H9 (cell line): ENCODE measurements around the gene FAM131C. TPM values are rescaled to one million over a fixed set of nuclear protein-coding genes. Genes with fewer than 3 reads are reported as not detected.

Source experiments
- DNase-seq: peaks from one replicate; pipeline ENCODE4 v3.0.0-alpha.2; 2017
- H2AFZ ChIP-seq: one replicate; pipeline ENCODE4 v1.6.1; 2013; ENCODE audit warnings: mild to moderate bottlenecking, low read length, control low read depth, moderate library complexity
- H2AK5ac ChIP-seq: 2 replicates; pipeline ENCODE4 v1.6.1; 2013; ENCODE audit warnings: low read length, control low read depth, mixed read lengths; ENCODE audit not compliant: insufficient read length
- H2BK120ac ChIP-seq: one replicate; pipeline ENCODE4 v1.6.1; 2013; ENCODE audit warnings: low read depth, mild to moderate bottlenecking, low read length, control low read depth, inconsistent platforms; ENCODE audit not compliant: poor library complexity, severe bottlenecking
- H2BK12ac ChIP-seq: 2 replicates; pipeline ENCODE4 v1.6.1; 2013; ENCODE audit warnings: low read length, control low read depth, mixed read lengths, low read depth; ENCODE audit not compliant: insufficient read length
- H2BK15ac ChIP-seq: 2 replicates; pipeline ENCODE4 v1.6.1; 2013; ENCODE audit warnings: low read depth, low read length, control low read depth
- H2BK20ac ChIP-seq: one replicate; pipeline ENCODE4 v1.6.1; 2013; ENCODE audit warnings: low read depth, mild to moderate bottlenecking, low read length, control low read depth, inconsistent platforms; ENCODE audit not compliant: poor library complexity, severe bottlenecking
- H2BK5ac ChIP-seq: 2 replicates; pipeline ENCODE4 v1.6.1; 2013; ENCODE audit warnings: low read length, control low read depth, mixed read lengths; ENCODE audit not compliant: insufficient read length
- H3K14ac ChIP-seq: 2 replicates; pipeline ENCODE4 v1.6.1; 2013; ENCODE audit warnings: low read length, control low read depth; ENCODE audit not compliant: insufficient read depth
- H3K18ac ChIP-seq: 2 replicates; pipeline ENCODE4 v1.6.1; 2013; ENCODE audit warnings: low read depth, mild to moderate bottlenecking, mixed read lengths, low read length, control low read depth; ENCODE audit not compliant: insufficient read length
- H3K23ac ChIP-seq: 2 replicates; pipeline ENCODE4 v1.6.1; 2013; ENCODE audit warnings: low read length, control low read depth, mixed read lengths, low read depth; ENCODE audit not compliant: insufficient read length
- H3K23me2 ChIP-seq: 2 replicates; pipeline ENCODE4 v1.6.1; 2013; ENCODE audit warnings: low read depth, mild to moderate bottlenecking, mixed read lengths, low read length, control low read depth; ENCODE audit not compliant: insufficient read length, poor library complexity, severe bottlenecking
- H3K27ac ChIP-seq: 2 replicates; pipeline ENCODE4 v1.5.1; 2013; ENCODE audit warnings: low read length, control low read depth, mixed read lengths, low read depth; ENCODE audit not compliant: insufficient read length
- H3K27me3 ChIP-seq: 2 replicates; pipeline ENCODE4 v1.6.1; 2013; ENCODE audit warnings: low read length, control low read depth, inconsistent platforms; ENCODE audit not compliant: insufficient read depth
- H3K4ac ChIP-seq: 2 replicates; pipeline ENCODE4 v1.6.1; 2013; ENCODE audit warnings: low read depth, mild to moderate bottlenecking, control low read depth, inconsistent platforms, low read length, moderate library complexity
- H3K4me1 ChIP-seq: 2 replicates; pipeline ENCODE4 v1.6.1; 2013; ENCODE audit warnings: low read length, control low read depth, inconsistent platforms; ENCODE audit not compliant: insufficient read depth
- H3K4me2 ChIP-seq: 2 replicates; pipeline ENCODE4 v1.6.1; 2013; ENCODE audit warnings: low read length, control low read depth, mixed read lengths; ENCODE audit not compliant: insufficient read length, insufficient read depth
- H3K56ac ChIP-seq: 2 replicates; pipeline ENCODE4 v1.6.1; 2013; ENCODE audit warnings: low read depth, mild to moderate bottlenecking, mixed read lengths, low read length, control low read depth; ENCODE audit not compliant: insufficient read length
- H3K79me1 ChIP-seq: 2 replicates; pipeline ENCODE4 v1.6.1; 2013; ENCODE audit warnings: low read depth, mild to moderate bottlenecking, moderate library complexity, low read length, control low read depth, inconsistent platforms; ENCODE audit not compliant: insufficient read depth, poor library complexity, severe bottlenecking
- H3K79me2 ChIP-seq: 2 replicates; pipeline ENCODE4 v1.6.1; 2013; ENCODE audit warnings: low read length, control low read depth, inconsistent platforms; ENCODE audit not compliant: insufficient read depth
- H3K9ac ChIP-seq: 2 replicates; pipeline ENCODE4 v1.6.1; 2013; ENCODE audit warnings: low read length, control low read depth, mixed read lengths; ENCODE audit not compliant: insufficient read length; ENCODE audit errors: extremely low read depth
- H3K9me3 ChIP-seq: one replicate; pipeline ENCODE4 v1.6.1; 2013; ENCODE audit warnings: low read depth, low read length, inconsistent platforms; ENCODE audit not compliant: control insufficient read depth
- H3T11ph ChIP-seq: one replicate; pipeline ENCODE4 v1.6.1; 2013; ENCODE audit warnings: mild to moderate bottlenecking, low read length, control low read depth, inconsistent platforms
- H4K20me1 ChIP-seq: one replicate; pipeline ENCODE4 v1.6.1; 2013; ENCODE audit not compliant: control insufficient read depth, insufficient read length, insufficient read depth
- H4K5ac ChIP-seq: 2 replicates; pipeline ENCODE4 v1.6.1; 2013; ENCODE audit warnings: low read depth, mild to moderate bottlenecking, mixed read lengths, low read length, control low read depth; ENCODE audit not compliant: insufficient read length
- H4K8ac ChIP-seq: replicated peaks from 2 replicates; pipeline ENCODE4 v1.6.1; 2013; ENCODE audit warnings: low read length, control low read depth, mixed read lengths, low read depth; ENCODE audit not compliant: insufficient read length
- H4K91ac ChIP-seq: 2 replicates; pipeline ENCODE4 v1.6.1; 2013; ENCODE audit warnings: low read depth, mild to moderate bottlenecking, moderate library complexity, mixed read lengths, low read length, control low read depth; ENCODE audit not compliant: insufficient read length
- H3K27ac Mint-ChIP-seq, 3 experiments: 2 replicates in 2 of 3; 3 replicates in 1 of 3; pipeline ENCODE4 v1.8.0; 2020 to 2021; ENCODE audit warnings: mixed read lengths in 3 of 3, mild to moderate bottlenecking in 1 of 3, moderate library complexity in 1 of 3
- H3K27me3 Mint-ChIP-seq: 2 replicates; pipeline ENCODE4 v1.8.0; 2021; ENCODE audit warnings: low read depth, mild to moderate bottlenecking, moderate library complexity, mixed read lengths
- H3K36me3 Mint-ChIP-seq, 3 experiments: 2 replicates in 2 of 3; 3 replicates in 1 of 3; pipeline ENCODE4 v1.8.0; 2020 to 2021; ENCODE audit warnings: low read depth in 3 of 3, mixed read lengths in 3 of 3; ENCODE audit not compliant: insufficient read depth in 1 of 3
- H3K4me1 Mint-ChIP-seq, 2 experiments: 2 replicates each; pipeline ENCODE4 v1.8.0; 2020; ENCODE audit warnings: mixed read lengths in 2 of 2
- H3K4me3 Mint-ChIP-seq, 2 experiments: 2 replicates in 1 of 2; 3 replicates in 1 of 2; pipeline ENCODE4 v1.8.0; 2020 to 2021; ENCODE audit warnings: mild to moderate bottlenecking in 2 of 2, mixed read lengths in 2 of 2, moderate library complexity in 1 of 2
- H3K9me3 Mint-ChIP-seq, 2 experiments: 2 replicates in 1 of 2; 3 replicates in 1 of 2; pipeline ENCODE4 v1.8.0; 2020; ENCODE audit warnings: mild to moderate bottlenecking in 2 of 2, mixed read lengths in 2 of 2, moderate library complexity in 1 of 2
- WGBS: extraction: QIAGEN DNeasy Blood & Tissue Kit; methylation state at CpG from one replicate; pipeline ENCODE4 v1.1.7; 2013; ENCODE audit warnings: missing lambda C conversion rate, low lambda C conversion rate, mixed read lengths; ENCODE audit not compliant: insufficient read length; ENCODE audit errors: extremely low coverage; 5-methylcytosine and 5-hydroxymethylcytosine counted together
- total RNA-seq: library from RNA; stranded (reverse); gene quantifications from 2 replicates; pipeline ENCODE4 v1.2.1, GENCODE V29; 2021
- TF ChIP-seq, protein P1 (sequence below): fragments of 200-600 bp; sonication (generic); conservative IDR thresholded peaks from 3 replicates; pipeline ENCODE4 v1.8.0; 2021; ENCODE audit warnings: antibody characterized with exemption, mild to moderate bottlenecking

Gene FAM131C
- total RNA-seq, 1 experiment from 2014 or later, result 0.61 TPM

DNA sequence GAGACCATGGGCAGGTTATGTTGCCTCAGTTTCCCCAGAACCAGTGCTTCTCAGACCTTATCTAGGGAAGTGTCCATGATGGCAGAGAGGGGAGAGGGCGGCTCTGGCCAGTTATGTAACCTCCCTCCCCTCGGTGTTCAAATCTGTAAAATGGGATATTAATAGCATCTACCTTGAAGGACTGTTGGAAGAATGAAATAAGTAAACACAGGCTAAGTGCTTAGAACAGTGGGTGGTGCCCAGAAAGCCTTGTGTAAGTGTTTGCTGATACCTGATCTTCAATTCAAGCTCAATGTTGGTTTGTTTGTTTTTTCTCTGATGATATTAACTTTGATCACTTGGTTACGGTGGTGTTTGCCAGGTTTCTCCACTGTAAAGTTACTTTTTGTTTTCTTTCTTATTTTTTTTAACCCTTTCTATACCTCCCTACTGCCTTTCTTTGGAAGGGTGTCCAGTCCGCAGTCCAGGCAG lies 47.5 kb upstream of the FAM131C start:
- Histone ChIP-seq H4K20me1 (no peaks in the 10 kb centered on the region), H3K79me1 (no peaks in the 10 kb centered on the region), H4K5ac (no peak overlapping the region), H3K9me3 (no peaks in the 10 kb centered on the region), H3K23me2 (no peaks in the 10 kb centered on the region), H2AK5ac (no peak overlapping the region), H3K4me2 (no peak overlapping the region), H2BK5ac (no peak overlapping the region), H2AFZ (no peak overlapping the region), H3K9ac (no peak overlapping the region), H2BK120ac (no peak overlapping the region), H4K91ac (no peak overlapping the region), H3K23ac (no peak overlapping the region), H3K56ac (no peak overlapping the region), H3K79me2 (no peaks in the 10 kb centered on the region), H4K8ac (no peak overlapping the region), H2BK12ac (no peak overlapping the region), H3K4ac (no peak overlapping the region), H3K14ac (no peak overlapping the region), H2BK20ac (no peak overlapping the region), H3K27me3 (no peaks in the 10 kb centered on the region), H2BK15ac (no peak overlapping the region), H3K4me1 (peaks cover 10% of the 10 kb centered on the region; the same call in 1 of the 2 replicates), H3K27ac (no peak overlapping the region), H3T11ph (no peak overlapping the region), H3K18ac (no peak overlapping the region)
- Mint-ChIP-seq H3K4me1 (peaks cover 73 to 76% of the 10 kb centered on the region in 2 experiments), H3K4me3 (no peak overlapping the region; a peak in 1 of 5 replicates), H3K27me3 (peaks cover 2% of the 10 kb centered on the region; the same call in 1 of the 2 replicates), H3K36me3 (peaks cover 17 to 29% (median 18%) of the 10 kb centered on the region in 3 experiments; a peak in 5 of 7 replicates), H3K9me3 (no peaks in the 10 kb centered on the region; a peak in 1 of 5 replicates), H3K27ac (no peak overlapping the region; a peak in 2 of 7 replicates)
- DNase-seq, result no peak
- no CpG with 5 or more reads among the region's 4 CpGs for WGBS
- TF ChIP-seq, protein P1, sequence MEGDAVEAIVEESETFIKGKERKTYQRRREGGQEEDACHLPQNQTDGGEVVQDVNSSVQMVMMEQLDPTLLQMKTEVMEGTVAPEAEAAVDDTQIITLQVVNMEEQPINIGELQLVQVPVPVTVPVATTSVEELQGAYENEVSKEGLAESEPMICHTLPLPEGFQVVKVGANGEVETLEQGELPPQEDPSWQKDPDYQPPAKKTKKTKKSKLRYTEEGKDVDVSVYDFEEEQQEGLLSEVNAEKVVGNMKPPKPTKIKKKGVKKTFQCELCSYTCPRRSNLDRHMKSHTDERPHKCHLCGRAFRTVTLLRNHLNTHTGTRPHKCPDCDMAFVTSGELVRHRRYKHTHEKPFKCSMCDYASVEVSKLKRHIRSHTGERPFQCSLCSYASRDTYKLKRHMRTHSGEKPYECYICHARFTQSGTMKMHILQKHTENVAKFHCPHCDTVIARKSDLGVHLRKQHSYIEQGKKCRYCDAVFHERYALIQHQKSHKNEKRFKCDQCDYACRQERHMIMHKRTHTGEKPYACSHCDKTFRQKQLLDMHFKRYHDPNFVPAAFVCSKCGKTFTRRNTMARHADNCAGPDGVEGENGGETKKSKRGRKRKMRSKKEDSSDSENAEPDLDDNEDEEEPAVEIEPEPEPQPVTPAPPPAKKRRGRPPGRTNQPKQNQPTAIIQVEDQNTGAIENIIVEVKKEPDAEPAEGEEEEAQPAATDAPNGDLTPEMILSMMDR, result no peak
